SKM-1 treated with dmso at 0.1 percent for 144 hours (cell line): ENCODE data around the gene SRPK3.

Experiments used
- DNase-seq: peaks from one replicate; lab custom pipeline; 2025; ENCODE audit not compliant: unreplicated experiment; lab: John Stamatoyannopoulos, UW

SRPK3 gene

GRCh38 chrX:153770601-153771414 lies 10.0 kb upstream of the SRPK3 start:
- DNase-seq = no peak

- no peak for DNase-seq
Observed at GRCh38 chrX:153771415-153772315, 9.2 kb upstream of the SRPK3 start.

GRCh38 chrX:153772316-153773217 lies 8.3 kb upstream of the SRPK3 start:
- no peak for DNase-seq

GRCh38 chrX:153773218-153773611 lies 7.6 kb upstream of the SRPK3 start:
- no peak for DNase-seq

GRCh38 chrX:153773741-153774575 lies 6.9 kb upstream of the SRPK3 start:
- DNase-seq = no peak

- DNase-seq = no peak
Observed at GRCh38 chrX:153774576-153775292, 6.1 kb upstream of the SRPK3 start.

GRCh38 chrX:153775293-153776119 lies 5.3 kb upstream of the SRPK3 start:
- no peak for DNase-seq

GRCh38 chrX:153776120-153776599 lies 4.7 kb upstream of the SRPK3 start:
- no peak for DNase-seq

GRCh38 chrX:153776611-153777045 lies 4.2 kb upstream of the SRPK3 start:
- no peak for DNase-seq

- no peak for DNase-seq
Observed at GRCh38 chrX:153777261-153778090, 3.4 kb upstream of the SRPK3 start.

GRCh38 chrX:153778181-153778580 lies 2.7 kb upstream of the SRPK3 start:
- no peak for DNase-seq

- no peak for DNase-seq
Observed at GRCh38 chrX:153778684-153779101, 2.1 kb upstream of the SRPK3 start.

GRCh38 chrX:153779891-153780677 lies 757 bp upstream of the SRPK3 start:
- no peak for DNase-seq

- no peak for DNase-seq
Observed at GRCh38 chrX:153781428-153782047, 697 bp downstream of the SRPK3 start.

GRCh38 chrX:153782313-153782712 lies 1.5 kb downstream of the SRPK3 start:
- DNase-seq = no peak

- DNase-seq = no peak
Observed at GRCh38 chrX:153782871-153783270, 2.0 kb downstream of the SRPK3 start.
